ENCODE data around the gene FAM114A2. TPM values are rescaled to one million over a fixed set of nuclear protein-coding genes. Genes with fewer than 3 reads are reported as not detected.

Gene FAM114A2
- total and polyA plus RNA-seq, 12 donors: 6.5 to 43.7 (median 25.1) TPM

GRCh38 chr5:153974131-153974812 lies 64.4 kb downstream of the FAM114A2 start:
- TF ChIP-seq POLR2A (IDR thresholded peaks at IDR 0.05) (no peak), CTCF (IDR thresholded peaks at IDR 0.05) (peak; percentile 43 to 78 (median 70))
- Histone ChIP-seq H3K27me3 (peaks cover 6% of the 10 kb centered on the region), H3K4me1 (replicated peaks in 1 of 2) (no peaks in the 10 kb centered on the region), H3K36me3 (replicated peaks in 1 of 2) (no peaks in the 10 kb centered on the region), H3K4me3 (no peak overlapping the region), H3K9me3 (replicated peaks in 1 of 3) (no peaks in the 10 kb centered on the region), H3K27ac (no peak overlapping the region)
- DNase-seq: peak in 6 of 7 donors; percentile 20 to 45 (median 32)
- 15 to 17% (median 16%) methylated on average over 7 of the region's 7 CpGs for WGBS, 4 donors
- intact Hi-C loops (cut with DNase I): loop anchor here (10.0 kb wide), 3 partner anchors 201 to 661 kb away; no protein-coding TSS in a partner anchor

DNA sequence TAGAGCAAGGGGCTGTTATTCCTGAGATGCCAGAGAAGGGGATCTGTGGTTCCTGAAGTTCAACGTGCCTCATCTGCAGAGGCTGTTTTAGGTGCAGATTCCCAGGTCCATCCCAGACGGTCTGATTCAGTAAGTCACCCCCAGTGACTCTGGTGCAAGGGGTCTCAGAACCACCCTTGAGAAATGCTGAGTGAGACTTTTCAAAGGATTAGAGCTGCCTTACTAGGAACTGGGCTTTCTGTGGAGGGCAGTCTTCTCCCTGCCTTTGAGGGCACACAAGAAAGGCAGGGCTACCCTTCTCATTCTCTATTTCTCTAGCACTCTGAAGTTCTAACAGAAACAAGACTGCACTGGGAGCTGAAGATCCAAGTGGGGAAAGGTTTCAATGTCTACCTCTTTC lies 66.5 kb downstream of the FAM114A2 start:
- Histone ChIP-seq H3K4me1 (replicated peaks in 1 of 2) (no peaks in the 10 kb centered on the region), H3K27me3 (peaks cover 6% of the 10 kb centered on the region), H3K4me3 (no peak overlapping the region), H3K27ac (no peak overlapping the region), H3K36me3 (replicated peaks in 1 of 2) (no peaks in the 10 kb centered on the region), H3K9me3 (replicated peaks in 1 of 3) (no peaks in the 10 kb centered on the region)
- no peak for TF ChIP-seq CTCF (IDR thresholded peaks at IDR 0.05)
- TF ChIP-seq POLR2A (IDR thresholded peaks at IDR 0.05): no peak
- DNase-seq: no peak
- WGBS, 4 donors: 52 to 66% (median 60%) methylated on average over 2 of the region's 2 CpGs
- intact Hi-C loops (cut with DNase I): loop anchor here (10.0 kb wide), 3 partner anchors 203 to 663 kb away; no protein-coding TSS in a partner anchor

- no peak for DNase-seq
- WGBS, 4 donors: 63 to 90% (median 68%) methylated on average over 3 of the region's 3 CpGs
- no peaks in the 10 kb centered on the region for H3K36me3 ChIP-seq (replicated peaks in 1 of 2)
- no peak overlapping the region for H3K27ac ChIP-seq
- H3K27me3 ChIP-seq: no peaks in the 10 kb centered on the region
- intact Hi-C loops (cut with DNase I): loop anchor here (10.0 kb wide), 3 partner anchors 204 to 664 kb away; no protein-coding TSS in a partner anchor
- H3K9me3 ChIP-seq (replicated peaks in 1 of 3): no peaks in the 10 kb centered on the region
- TF ChIP-seq CTCF (IDR thresholded peaks at IDR 0.05): no peak
- TF ChIP-seq POLR2A (IDR thresholded peaks at IDR 0.05): no peak
- no peaks in the 10 kb centered on the region for H3K4me1 ChIP-seq (replicated peaks in 1 of 2)
- no peak overlapping the region for H3K4me3 ChIP-seq
Observed at GRCh38 chr5:153970496-153970895, 68.2 kb downstream of the FAM114A2 start.

DNA sequence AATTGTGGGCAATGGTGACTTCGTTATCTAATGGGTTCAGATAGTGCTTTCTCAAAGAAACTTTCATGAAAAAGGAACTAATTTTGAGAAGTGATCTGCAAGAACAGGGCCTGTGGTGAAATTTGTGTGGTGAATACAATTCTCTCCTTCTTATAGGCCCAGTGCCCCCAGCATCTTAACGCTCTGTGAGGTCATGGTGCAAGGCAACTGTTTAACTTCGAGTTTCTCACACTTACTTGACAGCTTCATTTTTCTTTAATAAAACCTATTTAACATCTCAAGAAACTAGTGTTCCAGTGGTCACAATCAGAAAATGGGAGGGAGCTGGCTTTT lies 69.2 kb downstream of the FAM114A2 start:
- no peak overlapping the region for H3K4me3 ChIP-seq
- H3K27ac ChIP-seq: no peak overlapping the region
- no peaks in the 10 kb centered on the region for H3K4me1 ChIP-seq (replicated peaks in 1 of 2)
- TF ChIP-seq CTCF (IDR thresholded peaks at IDR 0.05): no peak
- no peak for TF ChIP-seq POLR2A (IDR thresholded peaks at IDR 0.05)
- no peaks in the 10 kb centered on the region for H3K27me3 ChIP-seq
- intact Hi-C loops (cut with DNase I): loop anchor here (5.0 to 10.0 kb wide), 3 partner anchors 475 to 1437 kb away; partner anchors contain the start of gene GRIA1 (in 1 of the 2)
- H3K36me3 ChIP-seq (replicated peaks in 1 of 2): no peaks in the 10 kb centered on the region
- 53 to 66% (median 58%) methylated on average over 3 of the region's 3 CpGs for WGBS, 4 donors
- no peaks in the 10 kb centered on the region for H3K9me3 ChIP-seq (replicated peaks in 1 of 3)
- no peak for DNase-seq
